ENCODE data around the gene GTF2A1. TPM values are rescaled to one million over a fixed set of nuclear protein-coding genes. Genes with fewer than 3 reads are reported as not detected.

The GTF2A1 gene
- total RNA-seq, 1 experiment from 2014 or later = 24.4 TPM

GRCh38 chr14:81269100-81269978 is 48.6 kb upstream of the GTF2A1 start:
- Histone ChIP-seq H3K27me3 (ENCODE audit: low read length) (no peaks in the 10 kb centered on the region), H3K4me3 (ENCODE audit: low read length) (no peak overlapping the region), H3K4me2 (ENCODE audit: low read length) (no peak overlapping the region), H3K9me3 (ENCODE audit: low read length) (no peaks in the 10 kb centered on the region), H3K9me2 (replicated peaks; ENCODE audit: low read length) (no peaks in the 10 kb centered on the region), H4K20me1 (ENCODE audit: low read length) (no peaks in the 10 kb centered on the region), H3K4me1 (ENCODE audit: insufficient read depth, low read length) (peaks cover 32% of the 10 kb centered on the region), H3K9ac (ENCODE audit: low read length) (no peak overlapping the region), H3K79me2 (ENCODE audit: low read length) (no peaks in the 10 kb centered on the region), H3K36me3 (ENCODE audit: low read depth, low read length) (no peaks in the 10 kb centered on the region), H3F3A (ENCODE audit: low read length, unreplicated experiment) (no peaks in the 10 kb centered on the region), H2AFZ (ENCODE audit: low read length) (no peak overlapping the region), H3K27ac (ENCODE audit: low read length) (no peak overlapping the region)
- ChIA-PET POLR2A (ENCODE audit: unreplicated experiment) (interaction anchor here (0.6 kb wide), 1 partner anchor 113 kb away, joined by 3 read pairs; no protein-coding TSS in a partner anchor), CTCF (interaction anchor here (0.6 to 2.5 kb wide), 9 partner anchors 93 to 195 kb away, joined by 3 to 35 read pairs (median 5); no protein-coding TSS in a partner anchor)
- BruUV-seq (replicated peaks) = no TSS peak
- ATAC-seq = peak; percentile 78
- intact Hi-C loops (cut with micrococcal nuclease) = loop anchor here (1.0 to 2.0 kb wide), 5 partner anchors 33 to 195 kb away; partner anchors contain the start of gene STON2
- TF ChIP-seq EZH2phosphoT487 (IDR thresholded peaks at IDR 0.05; ENCODE audit: borderline replicate concordance, low read length) (no peak), CTCF (conservative IDR thresholded peaks at IDR 0.05; ENCODE audit: low read depth, low read length) (peak; percentile 90)
- DNase-seq = peak; percentile 90

- Histone ChIP-seq H3K4me3 (ENCODE audit: low read length) (no peak overlapping the region), H3F3A (ENCODE audit: low read length, unreplicated experiment) (no peaks in the 10 kb centered on the region), H3K4me1 (ENCODE audit: insufficient read depth, low read length) (peaks cover 26% of the 10 kb centered on the region), H3K27ac (ENCODE audit: low read length) (peak overlapping the region; percentile 39), H3K27me3 (ENCODE audit: low read length) (no peaks in the 10 kb centered on the region), H3K9me2 (replicated peaks; ENCODE audit: low read length) (no peaks in the 10 kb centered on the region), H3K36me3 (ENCODE audit: low read depth, low read length) (no peaks in the 10 kb centered on the region), H3K9ac (ENCODE audit: low read length) (no peak overlapping the region), H3K4me2 (ENCODE audit: low read length) (peak overlapping the region; percentile 25), H3K79me2 (ENCODE audit: low read length) (no peaks in the 10 kb centered on the region), H4K20me1 (ENCODE audit: low read length) (no peaks in the 10 kb centered on the region), H2AFZ (ENCODE audit: low read length) (peak overlapping the region; percentile 64), H3K9me3 (ENCODE audit: low read length) (no peaks in the 10 kb centered on the region)
- ChIA-PET POLR2A (ENCODE audit: unreplicated experiment) (interaction anchor here (0.8 kb wide), 1 partner anchor 186 kb away, joined by 7 read pairs; no protein-coding TSS in a partner anchor), CTCF (interaction anchor here (0.7 to 2.5 kb wide), 3 partner anchors 115 to 197 kb away, joined by 3 to 35 read pairs (median 7); no protein-coding TSS in a partner anchor)
- ATAC-seq (peak; percentile 85), DNase-seq (peak; percentile 77)
- intact Hi-C loops (cut with micrococcal nuclease) = loop anchor here (2.0 kb wide), 2 partner anchors 35 to 115 kb away; no protein-coding TSS in a partner anchor
- no peak for TF ChIP-seq EZH2 (IDR thresholded peaks at IDR 0.05; ENCODE audit: low read length, unreplicated experiment)
- peak; percentile 15; the same call in 1 of the 2 replicates for TF ChIP-seq CTCF (conservative IDR thresholded peaks at IDR 0.05; ENCODE audit: low read depth, low read length)
- no TSS peak for BruUV-seq (replicated peaks)
Observed at GRCh38 chr14:81268016-81268416, 47.3 kb upstream of the GTF2A1 start.
